ENCODE measurements around the gene OR2D3. TPM values are rescaled to one million over a fixed set of nuclear protein-coding genes. Genes with fewer than 3 reads are reported as not detected.
"Not testable (repeated sequence)": the region's sequence is repeated elsewhere in the genome, so short reads cannot be mapped to it uniquely, and the experiment has no call there.

OR2D3 gene
- total RNA-seq = not detected
- not detected for polyA plus RNA-seq
- 0 reads per million in 6 experiments for total RNA-seq

GRCh38 chr11:6920702-6921101, at the start of gene OR2D3:
TSS of gene OR2D3 (plus strand) at chr11:6921002. CDS start at chr11:6921002, 0 bp downstream.
- H3K4me3 Mint-ChIP-seq = no peak within 1 kb of the TSS
- peaks cover 7 to 41% (median 27%) of the 10 kb centered on the region in 5 donors for H3K27me3 Mint-ChIP-seq
- peaks cover 0 to 3% (median 0%) of the 10 kb centered on the region in 9 donors for H3K9me3 Mint-ChIP-seq
- no peak within 1 kb of the TSS for H3K27ac Mint-ChIP-seq
- DNase-seq = no peak
- no peak for ATAC-seq
- POLR2A ChIA-PET = no interaction called here
- H3K4me1 Mint-ChIP-seq = peaks cover under 1 to 2% (median 2%) of the 10 kb centered on the region in 4 donors
- H3K36me3 Mint-ChIP-seq = no peaks in the 10 kb centered on the region

GRCh38 chr11:6871278-6871677, 49.5 kb upstream of the OR2D3 start:
- no peak overlapping the region for H3K27ac Mint-ChIP-seq
- no peak for DNase-seq
- H3K9me3 Mint-ChIP-seq = peaks cover 0 to 2% (median 0%) of the 10 kb centered on the region in 9 donors
- H3K4me3 Mint-ChIP-seq = no peak overlapping the region
- ATAC-seq = no peak
- no peaks in the 10 kb centered on the region for H3K4me1 Mint-ChIP-seq
- H3K27me3 Mint-ChIP-seq = peaks cover 7 to 34% (median 19%) of the 10 kb centered on the region in 5 donors
- POLR2A ChIA-PET = no interaction called here
- H3K36me3 Mint-ChIP-seq = no peaks in the 10 kb centered on the region

GRCh38 chr11:6875761-6876160, 45.0 kb upstream of the OR2D3 start:
- H3K4me1 Mint-ChIP-seq = no peaks in the 10 kb centered on the region
- H3K36me3 Mint-ChIP-seq = no peaks in the 10 kb centered on the region
- ATAC-seq = no peak
- no peak overlapping the region for H3K4me3 Mint-ChIP-seq
- H3K9me3 Mint-ChIP-seq = peaks cover 0 to 3% (median 0%) of the 10 kb centered on the region in 9 donors
- no peak for DNase-seq
- peaks cover 11 to 46% (median 19%) of the 10 kb centered on the region in 5 donors for H3K27me3 Mint-ChIP-seq
- POLR2A ChIA-PET = no interaction called here
- no peak overlapping the region for H3K27ac Mint-ChIP-seq

GRCh38 chr11:6876325-6876724, 44.5 kb upstream of the OR2D3 start, which contains the start of gene OR10A4:
TSS of gene OR10A4 (plus strand) at chr11:6876625. CDS start at chr11:6876648, 23 bp downstream.
- H3K27ac Mint-ChIP-seq = no peak within 1 kb of the TSS
- no peak within 1 kb of the TSS for H3K4me3 Mint-ChIP-seq
- no peak for DNase-seq
- H3K9me3 Mint-ChIP-seq = peaks cover 0 to 3% (median 0%) of the 10 kb centered on the region in 9 donors
- no peak for ATAC-seq
- no peaks in the 10 kb centered on the region for H3K4me1 Mint-ChIP-seq
- H3K27me3 Mint-ChIP-seq = peaks cover 14 to 46% (median 17%) of the 10 kb centered on the region in 5 donors
- no peaks in the 10 kb centered on the region for H3K36me3 Mint-ChIP-seq
- POLR2A ChIA-PET = no interaction called here

GRCh38 chr11:6876914-6877313, 43.9 kb upstream of the OR2D3 start:
- no peak overlapping the region for H3K4me3 Mint-ChIP-seq
- POLR2A ChIA-PET = no interaction called here
- ATAC-seq (no peak), DNase-seq (no peak)
- peaks cover 15 to 48% (median 18%) of the 10 kb centered on the region in 5 donors for H3K27me3 Mint-ChIP-seq
- H3K27ac Mint-ChIP-seq = no peak overlapping the region
- peaks cover 0 to 3% (median 0%) of the 10 kb centered on the region in 9 donors for H3K9me3 Mint-ChIP-seq
- no peaks in the 10 kb centered on the region for H3K36me3 Mint-ChIP-seq
- no peaks in the 10 kb centered on the region for H3K4me1 Mint-ChIP-seq

GRCh38 chr11:6882751-6883150, 38.1 kb upstream of the OR2D3 start:
- Mint-ChIP-seq H3K27ac (no peak overlapping the region), H3K4me1 (no peaks in the 10 kb centered on the region), H3K4me3 (no peak overlapping the region), H3K36me3 (no peaks in the 10 kb centered on the region), H3K27me3 (peaks cover 11 to 52% (median 20%) of the 10 kb centered on the region in 5 donors), H3K9me3 (peaks cover 0 to 10% (median 0%) of the 10 kb centered on the region in 9 donors)
- ATAC-seq = no peak
- POLR2A ChIA-PET = no interaction called here
- no peak for DNase-seq

GRCh38 chr11:6887711-6888110, 33.1 kb upstream of the OR2D3 start:
- ATAC-seq, H3K4me3 Mint-ChIP-seq, DNase-seq, POLR2A ChIA-PET, H3K4me1 Mint-ChIP-seq, H3K27ac Mint-ChIP-seq, H3K36me3 Mint-ChIP-seq: not testable (repeated sequence)
- Mint-ChIP-seq H3K9me3 (peaks cover 0 to 16% (median 2%) of the 10 kb centered on the region in 9 donors), H3K27me3 (peaks cover 15 to 45% (median 23%) of the 10 kb centered on the region in 5 donors)

GRCh38 chr11:6888830-6889229, 32.0 kb upstream of the OR2D3 start:
- ATAC-seq (no peak), DNase-seq (no peak)
- Mint-ChIP-seq H3K9me3 (peaks cover 0 to 16% (median 2%) of the 10 kb centered on the region in 9 donors), H3K4me1 (no peaks in the 10 kb centered on the region), H3K36me3 (no peaks in the 10 kb centered on the region), H3K27me3 (peaks cover 11 to 39% (median 18%) of the 10 kb centered on the region in 5 donors), H3K4me3 (no peak overlapping the region), H3K27ac (no peak overlapping the region)
- POLR2A ChIA-PET = no interaction called here

GRCh38 chr11:6889835-6890234, 31.0 kb upstream of the OR2D3 start:
- H3K9me3 Mint-ChIP-seq = peaks cover 0 to 16% (median 2%) of the 10 kb centered on the region in 9 donors
- H3K27me3 Mint-ChIP-seq = peaks cover 10 to 29% (median 16%) of the 10 kb centered on the region in 5 donors
- H3K4me3 Mint-ChIP-seq = no peak overlapping the region
- no peak for DNase-seq
- POLR2A ChIA-PET = no interaction called here
- no peak for ATAC-seq
- no peaks in the 10 kb centered on the region for H3K4me1 Mint-ChIP-seq
- H3K36me3 Mint-ChIP-seq = no peaks in the 10 kb centered on the region
- no peak overlapping the region for H3K27ac Mint-ChIP-seq

GRCh38 chr11:6892400-6892799, 28.4 kb upstream of the OR2D3 start, which contains the start of gene OR2D2:
TSS of gene OR2D2 (minus strand) at chr11:6892500. CDS start at chr11:6892500, 0 bp downstream.
- peaks cover 0 to 10% (median 0%) of the 10 kb centered on the region in 9 donors for H3K9me3 Mint-ChIP-seq
- H3K27me3 Mint-ChIP-seq = peaks cover 10 to 38% (median 18%) of the 10 kb centered on the region in 5 donors
- ATAC-seq (no peak), DNase-seq (no peak)
- no peak within 1 kb of the TSS for H3K27ac Mint-ChIP-seq
- H3K4me3 Mint-ChIP-seq = no peak within 1 kb of the TSS
- H3K36me3 Mint-ChIP-seq = no peaks in the 10 kb centered on the region
- POLR2A ChIA-PET = no interaction called here
- H3K4me1 Mint-ChIP-seq = no peaks in the 10 kb centered on the region

GRCh38 chr11:6894097-6894496, 26.7 kb upstream of the OR2D3 start:
- ATAC-seq (no peak), DNase-seq (no peak)
- no peak overlapping the region for H3K27ac Mint-ChIP-seq
- peaks cover 10 to 55% (median 21%) of the 10 kb centered on the region in 5 donors for H3K27me3 Mint-ChIP-seq
- peaks cover 0 to 5% (median 0%) of the 10 kb centered on the region in 9 donors for H3K9me3 Mint-ChIP-seq
- H3K4me1 Mint-ChIP-seq = no peaks in the 10 kb centered on the region
- H3K36me3 Mint-ChIP-seq = no peaks in the 10 kb centered on the region
- H3K4me3 Mint-ChIP-seq = no peak overlapping the region
- POLR2A ChIA-PET = no interaction called here

- Mint-ChIP-seq H3K9me3 (no peaks in the 10 kb centered on the region), H3K27ac (no peak overlapping the region), H3K36me3 (no peaks in the 10 kb centered on the region), H3K27me3 (peaks cover 10 to 64% (median 19%) of the 10 kb centered on the region in 5 donors), H3K4me3 (no peak overlapping the region), H3K4me1 (no peaks in the 10 kb centered on the region)
- ATAC-seq (no peak), DNase-seq (no peak)
- POLR2A ChIA-PET = no interaction called here
Measured at GRCh38 chr11:6895010-6895409, 25.8 kb upstream of the OR2D3 start.

GRCh38 chr11:6898911-6899310, 21.9 kb upstream of the OR2D3 start:
- no peak for ATAC-seq
- H3K36me3 Mint-ChIP-seq = no peaks in the 10 kb centered on the region

More at GRCh38 chr11:6898911-6899310, 21.9 kb upstream of the OR2D3 start:
- H3K27me3 Mint-ChIP-seq = peaks cover 9 to 53% (median 12%) of the 10 kb centered on the region in 5 donors
- no peak overlapping the region for H3K4me3 Mint-ChIP-seq
- POLR2A ChIA-PET = no interaction called here
- H3K4me1 Mint-ChIP-seq = no peaks in the 10 kb centered on the region
- H3K9me3 Mint-ChIP-seq = no peaks in the 10 kb centered on the region
- no peak for DNase-seq
- H3K27ac Mint-ChIP-seq = no peak overlapping the region

Data from naive thymus-derived CD8-positive, alpha-beta T cell (primary cell).